ENCODE results near the gene SEC23B. TPM values are rescaled to one million over a fixed set of nuclear protein-coding genes. Genes with fewer than 3 reads are reported as not detected.

The SEC23B gene
- total and polyA plus RNA-seq, 2 of the 4 experiments (the other 2 are of a cell fraction), result 51.5 to 78.9 TPM

GRCh38 chr20:18537651-18538050 is 29.9 kb downstream of the SEC23B start:
- ChIA-PET CTCF (no interaction called here), POLR2A (ENCODE audit: unreplicated experiment) (no interaction called here)
- Histone ChIP-seq H3K79me1 (ENCODE audit: low read depth in 1 of 2, low read length in 2 of 2) (no peaks in the 10 kb centered on the region), H3K14ac (replicated peaks; ENCODE audit: low read depth, low read length) (no peak overlapping the region), H4K5ac (ENCODE audit: low read depth, low read length) (no peak overlapping the region), H3K9ac (ENCODE audit: low read depth, low read length) (no peak overlapping the region), H4K20me1 (ENCODE audit: insufficient read depth, low read length) (no peaks in the 10 kb centered on the region), H3K56ac (ENCODE audit: extremely low read depth, insufficient read depth, low read length) (no peak overlapping the region), H2AK9ac (replicated peaks; ENCODE audit: low read depth, low read length, poor library complexity) (no peak overlapping the region), H3K9me3 (ENCODE audit: control insufficient read depth, insufficient read depth, low read length) (no peaks in the 10 kb centered on the region), H3K18ac (ENCODE audit: low read depth, low read length) (no peak overlapping the region), H3K4me3 (ENCODE audit: insufficient read depth, low read depth, low read length) (no peak overlapping the region), H3K23ac (ENCODE audit: low read depth, low read length) (no peak overlapping the region), H3K4me2 (ENCODE audit: low read depth, low read length) (no peak overlapping the region), H2BK5ac (ENCODE audit: low read depth, low read length, poor library complexity, severe bottlenecking) (no peak overlapping the region), H4K8ac (ENCODE audit: low read depth in 2 of 2, low read length in 2 of 2) (no peak overlapping the region), H2BK20ac (ENCODE audit: low read depth, low read length) (no peak overlapping the region), H2AFZ (replicated peaks; ENCODE audit: low read length, poor library complexity) (no peak overlapping the region), H3K4me1 (ENCODE audit: control insufficient read depth, insufficient read depth, low read length) (no peaks in the 10 kb centered on the region), H2AK5ac (ENCODE audit: low read depth, low read length) (no peak overlapping the region), H3K27ac (ENCODE audit: insufficient read depth, low read length) (no peak overlapping the region), H3K9me1 (ENCODE audit: insufficient read depth, low read length) (0 out of 2 replicates have a peak, but pooled peaks cover 5% of the 10 kb centered on the region), H3K27me3 (ENCODE audit: control insufficient read depth, insufficient read depth, low read length) (no peaks in the 10 kb centered on the region), H3K36me3 (ENCODE audit: control insufficient read depth, insufficient read depth, low read length) (peaks cover 28% of the 10 kb centered on the region), H2BK120ac (ENCODE audit: low read depth, low read length) (no peak overlapping the region), H3K4ac (ENCODE audit: low read depth, low read length) (no peak overlapping the region), H4K91ac (ENCODE audit: insufficient read depth, low read depth, low read length) (no peak overlapping the region), H2BK15ac (ENCODE audit: low read depth, low read length) (no peak overlapping the region)
- no peak for TF ChIP-seq SMC3 (IDR thresholded peaks at IDR 0.05; ENCODE audit: low read depth, low read length)
- no peak; the same call in 1 of the 2 replicates for TF ChIP-seq CEBPB (IDR thresholded peaks at IDR 0.05; ENCODE audit: low read depth, low read length)
- no peak for TF ChIP-seq ELK1 (IDR thresholded peaks at IDR 0.05; ENCODE audit: borderline replicate concordance, low read depth, low read length)
- no peak for TF ChIP-seq NFE2L2 (IDR thresholded peaks at IDR 0.05; ENCODE audit: low read depth, low read length)
- no peak for TF ChIP-seq CTCF (conservative IDR thresholded peaks at IDR 0.05; ENCODE audit: low read depth, low read length)
- TF ChIP-seq MAZ (IDR thresholded peaks at IDR 0.05; ENCODE audit: borderline replicate concordance, low read depth, low read length), result no peak
- TF ChIP-seq CHD1 (IDR thresholded peaks at IDR 0.05; ENCODE audit: low read depth, low read length), result no peak
- TF ChIP-seq RAD21 (IDR thresholded peaks at IDR 0.05; ENCODE audit: low read length), result no peak
- TF ChIP-seq USF2 (IDR thresholded peaks at IDR 0.05; ENCODE audit: low read depth, low read length), result no peak
- TF ChIP-seq RCOR1 (IDR thresholded peaks at IDR 0.05; ENCODE audit: insufficient replicate concordance, low read length), result no peak
- no peak for TF ChIP-seq BHLHE40 (IDR thresholded peaks at IDR 0.05; ENCODE audit: low read depth, low read length)
- TF ChIP-seq POLR2A (IDR thresholded peaks at IDR 0.05; ENCODE audit: low read depth, low read length), result no peak
- no peak for TF ChIP-seq FOS (IDR thresholded peaks at IDR 0.05; ENCODE audit: low read depth, low read length)
- no peak for TF ChIP-seq MXI1 (IDR thresholded peaks at IDR 0.05; ENCODE audit: borderline replicate concordance, low read depth, low read length)
- TF ChIP-seq RFX5 (IDR thresholded peaks at IDR 0.05; ENCODE audit: low read depth, low read length), result no peak
- TF ChIP-seq MAFK (IDR thresholded peaks at IDR 0.05; ENCODE audit: low read depth, low read length), result no peak
- BruUV-seq (replicated peaks), result no TSS peak
- ATAC-seq (ENCODE audit: low read depth), result peak; percentile 40; the same call in 1 of the 2 replicates
- in situ Hi-C loops (cut with MboI; ENCODE audit: low sequenced_read_pairs) (loop anchor here (25.0 kb wide), 2 partner anchors 100 to 1500 kb away; no protein-coding TSS in a partner anchor), dilution Hi-C loops (cut with HindIII; ENCODE audit: low sequenced_read_pairs, unreplicated experiment) (no loop called here), intact Hi-C loops (cut with micrococcal nuclease) (loop anchor here (10.0 kb wide), 1 partner anchor 63 kb away; no protein-coding TSS in a partner anchor)
- WGBS, 2 experiments (ENCODE audit: extremely low coverage in 2 of 2, insufficient read length in 1 of 2), result no CpG with 5 or more reads among the region's 2 CpGs
- peak; percentile 51 for DNase-seq

All from IMR-90 (cell line).